ENCODE data around the gene CACNA1C.

Gene CACNA1C

DNA sequence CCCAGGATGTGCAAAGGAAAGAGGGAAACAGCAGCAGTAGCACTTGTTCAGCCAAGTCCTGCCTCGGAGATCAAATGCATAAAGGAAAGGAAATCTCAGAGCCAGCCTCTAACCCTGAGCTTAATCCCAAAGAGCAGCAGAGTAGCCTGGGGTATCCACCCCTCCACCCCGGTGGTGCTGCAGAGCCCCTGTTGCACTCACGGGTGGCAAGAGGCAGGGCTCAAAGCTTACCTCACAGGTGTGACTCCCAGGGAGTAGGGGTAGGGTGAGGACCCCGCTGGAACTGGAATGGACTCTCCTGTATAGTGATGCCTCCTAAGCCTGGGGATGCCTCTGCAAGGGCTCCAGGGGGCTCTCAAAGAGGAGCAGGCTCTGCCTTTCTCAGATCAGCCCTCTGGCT is 211.1 kb downstream of the CACNA1C start:
- DNase-seq = no peak

DNA sequence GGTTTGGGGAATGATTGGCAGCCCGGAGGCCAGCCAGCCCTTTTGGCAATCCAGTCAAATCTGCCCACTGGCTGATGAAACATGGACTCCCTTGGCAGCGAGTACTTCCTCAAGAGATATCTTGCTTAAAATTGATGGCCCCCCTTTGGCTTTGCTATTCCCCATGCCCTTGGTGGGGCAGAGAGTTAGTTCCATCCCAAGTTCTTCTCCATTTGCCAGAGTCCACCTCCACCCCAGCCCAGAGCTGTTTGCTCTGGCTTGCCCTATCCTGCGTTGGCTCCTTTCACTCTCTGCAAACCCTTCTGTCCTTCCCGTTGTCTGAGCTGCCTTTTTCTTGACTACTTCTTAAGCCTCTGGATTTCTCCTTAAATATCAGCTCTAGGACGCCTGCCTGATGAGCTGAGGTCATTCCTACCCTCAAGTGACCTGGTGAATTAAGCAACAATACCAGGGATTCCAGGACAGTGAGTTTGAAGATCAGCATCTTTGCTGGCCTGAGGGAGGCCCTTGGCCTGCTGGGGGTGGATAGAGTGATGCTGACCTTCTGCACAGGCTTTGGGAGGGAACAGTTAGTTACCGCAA is 212.0 kb downstream of the CACNA1C start:
- no peak for DNase-seq

DNA sequence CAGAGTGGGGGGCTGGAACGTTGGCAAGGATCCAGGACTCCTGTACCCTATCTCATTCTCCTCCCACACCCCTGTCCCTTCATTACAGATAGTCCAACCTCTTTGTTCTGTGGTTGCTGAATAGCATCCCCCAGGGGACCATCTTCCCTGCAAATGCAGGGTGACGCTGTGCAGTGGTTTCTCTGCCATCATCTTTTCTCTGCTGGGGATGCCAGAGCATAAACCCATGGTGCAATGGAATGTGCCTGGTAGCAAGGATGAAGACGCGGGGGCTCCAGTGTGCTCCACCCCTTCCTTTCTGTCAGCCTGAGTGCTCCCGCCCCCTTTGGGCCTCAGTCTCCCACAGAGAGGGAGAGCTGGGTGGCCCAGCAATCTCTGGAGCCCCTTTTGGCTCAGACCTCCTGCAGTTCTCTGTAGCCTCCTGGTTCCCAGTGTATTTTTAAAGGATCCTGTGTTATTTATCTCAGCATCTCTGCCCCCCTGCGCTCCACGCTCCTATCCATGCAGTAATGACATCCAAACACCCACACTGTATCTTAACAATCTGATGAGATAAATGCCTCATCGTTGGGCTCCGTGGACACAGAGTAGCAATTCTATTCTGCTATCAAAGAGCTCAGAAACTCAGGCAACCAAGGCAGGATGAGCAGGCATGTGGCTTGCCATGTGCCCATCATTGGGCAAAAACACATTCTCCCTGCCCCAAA is 212.8 kb downstream of the CACNA1C start:
- DNase-seq = no peak

DNA sequence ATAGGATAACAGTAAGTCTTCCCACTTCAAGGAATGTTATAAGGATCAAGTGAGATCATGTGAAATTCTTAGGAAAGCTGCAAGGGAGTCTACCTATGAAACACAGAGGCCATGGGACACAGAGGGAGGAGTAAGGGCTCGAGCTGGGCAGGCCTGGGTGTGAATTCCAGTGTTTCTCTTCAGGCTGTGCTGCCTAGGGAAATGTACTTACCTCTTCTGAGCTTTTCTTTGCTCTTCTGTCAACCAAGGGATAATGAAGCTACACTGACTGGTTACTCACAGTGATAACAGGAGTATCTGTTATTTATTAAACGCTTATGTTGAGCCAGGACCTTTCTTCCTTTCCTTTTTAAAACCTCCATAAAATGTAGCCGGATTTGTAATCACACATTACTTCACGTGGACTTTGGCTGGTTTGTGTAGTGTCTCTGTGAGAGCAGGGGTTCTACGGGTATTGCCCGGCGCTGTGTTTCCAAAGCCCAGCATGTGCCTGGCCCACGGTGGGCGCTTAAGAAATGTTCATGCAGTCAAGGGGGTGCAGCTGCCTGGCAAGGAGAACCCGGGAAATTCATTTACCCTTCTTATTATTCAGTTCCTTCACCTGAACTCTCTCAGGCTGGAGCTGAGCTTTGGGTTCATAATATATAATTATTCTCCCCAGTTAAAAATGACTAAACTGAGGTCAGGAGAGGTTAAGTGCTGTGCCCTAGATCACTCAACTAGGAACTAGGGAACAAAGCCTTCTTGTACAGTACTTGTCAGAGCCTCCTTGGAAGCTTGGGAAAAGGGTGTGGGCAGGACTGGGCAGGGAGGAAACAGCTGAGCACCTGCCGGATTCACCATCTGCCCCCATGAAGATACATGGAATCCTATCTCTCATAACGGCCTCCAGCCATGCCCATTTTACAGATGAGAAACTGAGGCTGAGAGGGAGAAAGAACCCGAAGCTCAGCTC is 214.2 kb downstream of the CACNA1C start:
- no peak for DNase-seq

DNA sequence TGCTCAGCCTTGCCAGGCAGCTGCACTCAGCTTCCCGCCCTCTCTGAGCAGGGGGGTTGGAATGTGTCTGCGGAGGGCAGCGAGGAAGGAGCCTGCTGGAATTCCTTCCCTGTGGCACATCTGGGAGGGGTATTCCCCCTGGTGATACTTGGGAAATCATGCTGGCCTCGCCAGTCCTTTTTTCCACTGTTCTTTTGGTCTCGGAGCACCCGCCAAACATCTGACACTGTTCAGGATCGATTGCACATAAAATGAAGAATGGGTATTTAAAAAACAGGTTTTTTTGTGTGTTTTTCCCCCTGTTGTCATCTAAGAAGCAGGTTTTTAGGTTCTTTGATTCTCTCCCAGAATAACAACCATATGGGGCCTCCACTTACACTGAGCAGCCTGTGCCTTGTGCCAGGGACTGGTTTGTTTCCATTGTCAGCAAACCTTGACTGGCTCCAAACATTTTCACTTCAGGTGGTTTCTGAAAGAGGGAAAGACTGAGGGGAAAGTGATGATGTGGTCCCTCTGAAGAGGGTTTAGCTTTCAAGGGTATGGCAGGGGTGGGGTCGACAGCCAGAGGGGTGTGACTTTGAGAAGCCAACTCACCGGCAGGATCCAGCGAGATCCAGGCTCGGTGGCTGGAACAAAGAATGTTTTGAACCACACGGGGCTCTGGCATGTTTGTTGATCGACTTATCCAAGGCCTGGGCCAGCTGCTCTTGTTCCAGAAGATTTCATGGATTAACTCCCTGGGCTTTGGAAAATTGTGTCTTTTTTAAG is 215.1 kb downstream of the CACNA1C start:
- no peak for DNase-seq

DNA sequence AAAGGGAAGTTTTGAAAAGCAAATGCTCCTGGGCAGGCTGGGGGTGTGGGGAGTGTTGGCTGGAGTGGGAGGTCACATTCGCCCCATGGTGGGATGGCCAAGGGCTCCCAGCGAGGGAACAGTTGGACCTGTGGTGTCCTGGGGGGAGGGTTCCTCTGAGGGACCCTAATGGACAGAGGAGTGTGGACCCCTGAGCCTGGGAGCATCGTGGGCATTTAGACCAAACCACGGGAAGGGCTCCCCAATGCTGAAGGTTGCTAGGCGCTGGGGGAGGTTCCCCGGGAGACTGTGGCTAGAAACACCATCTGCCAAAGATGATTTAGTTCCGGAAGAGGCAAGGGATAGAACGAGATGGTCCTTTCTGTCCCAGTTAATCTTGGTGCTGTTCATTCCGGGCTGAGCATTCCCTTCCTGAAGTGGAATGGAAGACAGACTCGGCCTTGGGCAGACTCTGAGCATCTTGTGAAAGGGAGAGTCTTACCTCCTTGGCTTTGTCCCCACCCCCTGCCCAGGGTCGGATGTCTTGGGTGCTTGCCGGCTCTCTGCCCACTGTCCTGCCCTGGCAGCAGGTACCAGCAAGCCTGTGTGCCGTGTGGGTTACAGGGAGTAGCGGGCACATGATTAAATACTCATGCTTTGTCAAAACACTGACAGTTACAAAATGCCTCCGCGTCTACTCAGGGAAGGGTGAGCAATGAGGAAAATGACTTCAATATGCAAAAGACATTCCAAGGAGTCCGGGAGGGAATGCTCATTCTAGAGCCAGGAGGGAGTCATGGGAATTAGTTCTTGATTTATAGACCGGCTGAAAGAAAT is 215.9 kb downstream of the CACNA1C start:
- no peak for DNase-seq

DNA sequence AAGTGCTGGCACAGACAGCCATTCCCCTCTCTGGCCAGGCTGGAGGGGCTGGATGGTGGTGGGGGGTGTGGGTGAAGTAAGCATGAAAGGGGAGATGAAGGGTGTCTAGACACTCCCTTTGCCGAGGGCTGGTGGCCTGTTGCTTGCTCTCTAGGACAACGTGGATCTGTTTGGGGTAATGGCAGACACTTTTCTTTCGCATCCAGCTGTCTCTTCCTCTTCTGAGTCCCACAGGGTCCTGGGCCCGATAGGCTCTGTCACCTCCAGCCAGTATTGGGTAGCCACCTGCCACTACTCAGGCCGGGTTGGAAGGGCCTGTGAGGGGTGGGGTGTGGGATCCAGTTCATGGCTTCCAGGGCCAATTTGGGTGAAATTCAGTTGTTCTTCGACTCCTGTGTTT is 218.1 kb downstream of the CACNA1C start:
- DNase-seq = no peak

DNA sequence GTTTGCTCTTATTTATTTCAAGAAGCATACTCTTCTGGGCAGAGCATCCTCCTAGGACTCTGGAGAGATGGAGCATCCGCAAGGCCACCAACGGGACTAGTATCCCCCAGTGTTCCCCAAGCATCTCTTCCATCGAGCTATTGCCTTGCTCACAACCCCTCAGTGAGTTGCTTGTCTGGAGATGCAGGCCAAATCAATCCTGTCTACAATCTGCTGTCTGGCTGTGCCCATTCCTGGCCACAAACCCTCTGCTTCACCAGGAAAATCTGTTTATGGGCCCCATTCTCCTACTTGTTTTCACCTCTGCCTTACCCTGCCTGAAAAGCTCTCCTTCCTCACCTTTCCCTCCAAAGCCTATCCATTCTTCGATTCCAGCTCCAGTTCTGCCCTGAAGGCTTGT is 219.2 kb downstream of the CACNA1C start:
- no peak for DNase-seq

DNA sequence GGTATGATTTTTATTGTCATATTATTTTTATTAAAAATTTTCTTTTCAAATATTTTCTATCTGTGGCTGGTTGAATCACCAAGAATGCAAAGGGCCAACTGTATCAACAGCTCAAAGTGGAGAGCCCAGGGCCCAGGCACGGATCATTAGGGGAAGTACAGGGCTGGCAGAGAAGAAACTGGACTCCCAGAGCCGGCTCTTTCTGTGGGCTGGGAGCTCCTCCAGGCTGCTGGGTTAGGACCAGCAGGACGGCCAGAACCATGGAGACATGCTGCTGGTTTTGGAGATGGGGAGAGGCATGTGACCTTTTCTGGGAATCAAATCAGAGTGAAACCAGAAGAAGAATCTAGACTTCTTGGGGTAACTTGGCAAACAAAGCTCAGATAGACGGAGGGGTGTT is 220.5 kb downstream of the CACNA1C start:
- DNase-seq = peak; percentile 11

DNA sequence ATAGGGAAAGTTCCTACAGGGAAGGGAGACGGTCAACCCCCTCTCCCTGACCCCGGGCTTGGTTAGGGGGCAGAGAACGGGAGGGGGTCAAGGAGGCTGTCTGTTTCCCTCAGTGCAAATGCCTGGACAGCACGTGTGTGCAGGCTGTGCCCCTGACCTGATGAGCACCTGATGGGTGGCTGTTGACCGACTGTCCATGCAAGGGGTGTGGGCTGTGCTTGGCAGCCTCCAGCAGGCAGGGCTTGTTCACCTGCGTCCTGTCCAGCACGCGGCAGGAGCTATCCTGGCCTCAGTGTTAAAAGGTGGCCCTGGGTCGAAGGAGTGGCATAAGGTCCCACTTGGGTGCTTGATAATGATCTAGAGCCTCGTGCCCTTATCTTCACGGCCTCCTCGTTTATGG is 221.0 kb downstream of the CACNA1C start:
- no peak for DNase-seq

DNA sequence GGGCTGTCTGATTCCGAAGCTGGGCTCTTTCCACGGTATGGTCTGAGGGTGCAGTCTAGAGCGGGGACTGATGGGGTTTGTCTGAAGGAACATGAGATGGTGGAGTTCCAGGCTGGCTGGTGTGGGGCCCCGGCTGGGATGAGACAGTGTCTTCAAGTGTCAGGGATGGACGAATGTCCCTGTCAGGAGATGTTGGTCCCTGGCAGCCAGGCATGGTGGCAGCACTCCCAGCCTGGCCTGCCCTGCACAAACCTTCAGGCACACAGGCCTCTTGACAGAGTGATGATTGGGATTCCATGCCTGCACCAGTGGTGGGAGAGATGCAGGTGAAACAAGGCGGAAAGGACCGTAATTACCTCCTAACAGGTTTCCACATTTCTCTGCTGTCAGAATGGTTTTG is 221.9 kb downstream of the CACNA1C start:
- DNase-seq = no peak

DNA sequence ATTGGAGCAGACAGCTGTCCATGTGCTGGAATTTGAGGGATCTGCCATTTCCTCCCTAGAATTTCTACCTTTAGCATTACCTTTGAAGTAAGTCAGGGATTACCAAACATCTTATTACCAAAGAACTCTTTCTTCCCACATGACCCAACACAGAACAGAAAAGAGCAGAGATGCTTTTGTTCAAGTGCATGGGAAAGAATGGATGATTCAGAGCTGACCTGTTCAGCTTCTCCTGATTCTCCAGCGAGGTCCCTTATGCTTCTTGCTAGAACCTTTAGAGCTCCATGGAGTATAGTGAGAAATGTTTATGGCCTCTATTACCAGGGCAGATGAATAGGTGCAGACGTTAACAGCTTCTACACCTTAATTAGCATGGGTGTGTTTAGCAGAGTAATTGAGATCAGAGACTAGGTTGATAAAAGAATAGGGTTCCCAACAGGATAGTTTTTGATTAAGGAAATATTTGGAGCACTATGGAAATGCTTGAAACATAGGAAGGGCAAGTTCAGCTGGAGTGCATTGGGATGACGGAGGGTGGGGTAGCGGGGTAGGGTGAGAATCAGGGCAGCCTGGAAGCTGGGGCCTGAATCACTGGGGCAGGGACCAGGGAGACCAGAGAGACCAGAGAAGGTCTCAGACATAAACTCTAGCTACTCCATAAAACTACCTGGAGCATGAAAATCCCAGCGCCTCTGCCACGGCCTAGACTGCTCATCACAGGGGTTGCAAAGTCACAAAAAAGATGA is 223.7 kb downstream of the CACNA1C start:
- DNase-seq = no peak

DNA sequence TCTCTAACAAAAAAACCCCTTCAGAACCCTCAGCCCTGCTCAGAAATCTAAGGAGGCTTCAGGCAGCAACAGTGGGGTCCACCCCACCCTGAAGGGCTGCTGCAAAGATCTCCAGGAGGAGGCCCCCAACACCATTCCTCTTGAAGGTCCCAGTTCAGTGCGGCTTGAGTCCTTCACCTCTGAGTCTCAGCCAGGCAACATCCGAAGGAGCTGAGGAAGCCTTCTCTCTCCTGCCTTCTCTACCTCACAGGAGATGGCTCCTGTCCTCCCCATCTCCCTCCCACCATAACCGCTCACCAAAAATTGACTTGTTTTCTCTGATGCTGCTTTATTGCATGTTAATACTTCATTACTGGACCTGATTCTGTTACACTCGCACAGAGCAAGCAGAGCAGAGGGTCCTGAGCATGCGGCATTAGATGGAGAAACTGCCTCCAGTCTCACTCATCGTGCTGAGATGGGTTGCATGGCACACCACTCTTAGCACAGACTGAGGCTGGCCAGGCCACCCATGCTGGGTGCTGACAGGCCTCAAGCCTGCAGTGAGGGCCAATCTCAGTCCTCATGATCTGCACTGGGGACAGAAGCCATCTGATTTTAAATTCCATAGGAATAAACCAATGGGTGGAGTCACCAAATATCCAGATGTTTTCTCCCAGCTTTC is 224.8 kb downstream of the CACNA1C start:
- DNase-seq = no peak

DNA sequence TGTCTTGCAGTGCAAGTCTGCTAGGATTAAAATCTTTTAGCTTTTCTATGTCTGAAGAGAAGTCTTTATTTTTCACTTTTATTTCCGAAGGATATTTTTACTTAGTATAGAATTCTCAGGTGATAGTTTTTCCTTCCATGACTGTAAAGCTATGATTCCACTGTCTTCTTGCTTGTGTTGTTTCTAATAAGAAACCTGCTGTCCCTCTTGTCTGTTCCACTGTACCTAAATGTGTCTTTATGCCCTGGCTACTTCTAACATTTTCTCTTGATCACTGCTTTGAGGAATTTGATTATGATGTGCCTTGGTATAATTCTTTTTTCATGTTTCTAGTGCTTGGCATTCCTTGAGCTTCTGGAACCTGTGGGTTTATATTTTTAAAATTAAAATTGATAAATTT is 228.7 kb downstream of the CACNA1C start:
- no peak for DNase-seq

DNA sequence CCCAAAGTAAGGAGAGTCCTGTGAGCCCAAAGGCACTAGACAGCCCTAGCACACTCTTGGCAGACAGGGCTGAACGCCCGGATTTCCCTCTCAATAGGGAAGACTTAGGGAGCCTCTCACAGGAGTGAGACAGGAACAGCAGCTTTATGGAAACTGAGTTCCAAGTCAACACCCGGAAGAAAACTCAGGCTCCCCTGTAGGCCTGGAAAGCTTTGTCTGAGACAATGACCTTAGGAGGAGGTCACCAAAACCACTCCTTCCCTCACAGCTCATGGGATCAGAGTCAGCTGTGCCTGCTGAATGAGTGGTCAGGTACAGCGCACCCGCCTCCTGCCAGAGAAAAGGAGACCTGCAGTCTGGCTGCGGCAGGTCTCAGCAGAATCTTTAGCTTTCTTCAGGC is 229.5 kb downstream of the CACNA1C start:
- DNase-seq = no peak

DNA sequence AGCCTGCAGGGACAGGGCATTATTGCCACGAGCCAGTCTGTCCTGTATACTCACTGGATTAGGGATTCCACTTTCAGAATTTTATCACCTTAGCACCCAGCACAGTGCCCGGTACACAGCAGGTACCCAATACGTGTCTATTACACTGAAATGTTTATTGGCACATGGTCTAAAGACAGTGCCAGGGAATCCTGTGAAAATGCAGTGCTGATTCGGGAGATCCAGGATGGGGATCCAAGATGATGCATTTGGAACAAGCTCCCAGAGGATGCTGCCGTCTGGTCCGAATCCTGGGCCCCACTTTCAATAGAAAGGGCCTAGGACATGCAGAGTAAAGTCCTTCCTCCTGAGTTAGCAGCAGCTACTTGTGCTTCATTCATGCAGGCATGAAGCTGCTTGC is 230.7 kb downstream of the CACNA1C start:
- DNase-seq = no peak

DNA sequence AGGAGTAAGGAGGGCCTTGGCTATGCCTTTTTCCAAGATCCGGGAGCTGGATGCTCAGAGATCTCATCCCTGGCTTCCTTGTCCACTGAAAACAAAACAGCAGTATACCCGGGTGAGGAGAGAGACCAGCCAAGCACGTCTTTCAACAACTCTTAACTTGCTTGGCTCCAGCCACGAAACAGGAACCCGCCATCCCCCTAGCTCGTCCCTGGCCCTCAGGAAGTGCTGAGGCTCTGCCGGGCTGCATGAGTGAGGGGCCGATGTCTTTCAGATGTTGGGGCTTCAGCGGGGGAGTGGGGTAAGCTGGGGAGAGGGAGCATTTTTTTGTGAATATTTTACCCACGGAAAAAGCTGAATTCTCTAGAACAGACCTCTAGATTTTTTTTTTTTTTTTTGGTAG is 231.1 kb downstream of the CACNA1C start:
- no peak for DNase-seq

DNA sequence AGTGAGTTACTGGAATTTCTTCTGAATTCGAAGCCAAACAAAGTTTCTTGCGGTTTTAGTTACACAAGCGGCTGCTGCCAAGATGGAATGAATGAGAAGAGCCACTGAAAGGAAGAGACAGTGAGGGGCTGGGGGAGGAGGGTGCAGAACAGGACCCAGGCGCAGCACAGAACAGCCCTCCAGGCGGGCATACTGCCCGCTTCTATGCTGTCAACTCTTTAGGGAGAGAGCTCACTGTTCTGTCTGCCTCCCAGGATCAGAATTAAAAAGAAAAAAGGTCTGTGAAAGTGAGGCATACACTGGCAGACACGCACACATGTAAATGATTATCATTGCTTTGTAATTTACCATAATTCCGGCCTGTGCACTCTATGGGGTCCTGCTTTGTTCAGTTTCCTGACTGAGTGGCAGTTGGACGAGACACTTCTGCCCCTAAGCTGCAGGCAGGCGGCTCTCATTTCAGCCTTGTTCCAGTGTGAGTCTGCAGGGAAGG is 231.6 kb downstream of the CACNA1C start:
- DNase-seq = no peak

DNA sequence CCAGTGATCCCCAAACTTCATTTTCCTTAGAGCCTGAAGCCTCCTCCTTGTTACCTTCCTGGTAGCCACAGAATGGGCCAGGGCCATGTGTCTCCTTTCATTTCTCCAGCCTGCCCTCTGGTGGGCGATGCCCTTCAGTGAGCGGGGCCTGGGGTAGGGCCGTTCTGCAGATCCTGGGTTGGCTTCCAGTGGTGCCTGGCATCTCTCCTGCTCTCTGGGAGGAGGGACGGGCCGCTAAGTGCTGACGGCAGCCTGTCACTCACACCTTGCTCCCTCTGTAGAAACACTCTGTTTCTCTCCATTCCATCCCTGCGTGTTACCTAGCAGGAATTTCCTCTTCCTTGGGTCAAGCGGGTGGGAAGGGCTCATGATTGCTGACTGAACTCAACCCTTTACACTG is 232.1 kb downstream of the CACNA1C start:
- peak; percentile 78 for DNase-seq

DNA sequence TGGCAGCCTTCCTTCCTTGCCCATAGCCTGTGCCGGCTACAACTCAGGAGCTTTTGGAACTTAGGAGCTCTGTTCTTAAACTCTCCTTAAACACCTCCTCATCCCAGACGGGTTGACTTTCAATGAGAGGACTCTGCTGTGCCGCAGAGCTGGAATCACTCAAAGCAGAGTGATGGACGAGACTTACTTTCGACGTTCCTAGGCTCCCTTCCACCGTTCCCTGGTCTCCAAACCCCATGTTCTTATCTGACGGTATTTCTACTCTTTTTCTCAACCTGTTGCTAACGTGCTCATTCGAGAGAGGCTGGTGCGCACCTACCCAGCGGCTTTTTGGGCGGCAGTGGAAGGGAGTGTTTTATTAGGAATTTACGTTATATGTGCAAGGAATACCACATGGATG is 232.7 kb downstream of the CACNA1C start:
- no peak for DNase-seq

DNA sequence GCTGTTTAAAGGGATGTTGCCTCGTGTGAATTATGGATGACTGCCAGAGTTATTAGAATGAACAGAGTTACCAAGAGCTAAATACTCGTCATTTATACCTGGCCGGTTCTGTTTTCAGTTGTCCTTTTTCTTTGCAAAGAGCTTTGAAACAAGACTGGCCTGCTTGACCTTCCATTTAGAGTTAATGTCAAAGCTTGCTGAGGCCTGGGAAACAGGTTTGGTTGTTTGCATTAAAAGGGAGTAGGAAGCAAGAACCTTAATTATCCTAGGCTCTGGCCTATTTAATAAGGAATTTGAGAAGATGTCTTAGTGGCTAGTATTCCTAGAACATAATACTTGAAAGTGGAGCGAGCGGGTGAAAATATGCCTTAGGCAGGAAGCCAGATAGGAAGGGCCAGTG is 233.3 kb downstream of the CACNA1C start:
- no peak for DNase-seq

Measured in NCI-H1092 (cell line).